OCI-LY7 (cell line): Measurements from ENCODE around the gene RAB31. TPM values are rescaled to one million over a fixed set of nuclear protein-coding genes. Genes with fewer than 3 reads are reported as not detected.

Experiments used
- BruUV-seq: library from RNA; stranded (reverse); fragments of 400-500 nt; replicated peaks from 2 replicates; lab custom pipeline; 2021; lab: Mats Ljungman, UMichigan
- CTCF ChIA-PET: fragments of 300-600 bp; sonication (Branson Sonifier 250); formaldehyde crosslinking; loops from one replicate; lab custom pipeline; 2022; ENCODE audit warnings: antibody characterized with exemption; ENCODE audit not compliant: unreplicated experiment; lab: Charles Lee
- POLR2A ChIA-PET: fragments of 300-600 bp; sonication (Branson Sonifier 250); formaldehyde crosslinking; loops from one replicate; lab custom pipeline; 2022; ENCODE audit warnings: antibody characterized with exemption; lab: Charles Lee
- DNase-seq: peaks from one replicate; pipeline ENCODE4 v3.0.0-alpha.2; 2015; ENCODE audit warnings: low spot score
- H2AFZ ChIP-seq: fragments of 200-600 bp; sonication (generic), shearing (Covaris generic); 2 replicates; pipeline ENCODE4 v1.6.1; 2014; ENCODE audit warnings: mild to moderate bottlenecking, antibody characterized with exemption, low read length, moderate library complexity
- H3K27ac ChIP-seq: fragments of 200-600 bp; sonication (generic); 2 replicates; pipeline ENCODE4 v1.5.1; 2014; ENCODE audit warnings: mixed run types, low read depth, mild to moderate bottlenecking, moderate library complexity, low read length, inconsistent platforms; ENCODE audit not compliant: poor library complexity, severe bottlenecking
- H3K36me3 ChIP-seq: fragments of 200-600 bp; sonication (generic); 2 replicates; pipeline ENCODE4 v1.6.1; 2014; ENCODE audit warnings: mild to moderate bottlenecking, antibody characterized with exemption, low read length, moderate library complexity, mixed read lengths; ENCODE audit not compliant: insufficient read depth
- H3K4me1 ChIP-seq: fragments of 200-600 bp; sonication (generic); 2 replicates; pipeline ENCODE4 v1.5.1; 2014; ENCODE audit warnings: mild to moderate bottlenecking, low read length; ENCODE audit not compliant: insufficient read depth, poor library complexity, severe bottlenecking
- H3K4me2 ChIP-seq: fragments of 200-600 bp; sonication (generic); 2 replicates; pipeline ENCODE4 v1.6.1; 2014; ENCODE audit warnings: mild to moderate bottlenecking, low read length
- H3K4me3 ChIP-seq: fragments of 200-600 bp; sonication (generic); 2 replicates; pipeline ENCODE4 v1.5.1; 2014; ENCODE audit warnings: mild to moderate bottlenecking, low read depth, low read length; ENCODE audit not compliant: poor library complexity, severe bottlenecking
- H3K79me2 ChIP-seq: fragments of 200-600 bp; sonication (generic); 2 replicates; pipeline ENCODE4 v1.6.1; 2016; ENCODE audit warnings: low read depth, mild to moderate bottlenecking, low read length, moderate library complexity, mixed read lengths; ENCODE audit not compliant: insufficient read depth
- H3K9me2 ChIP-seq: fragments of 200-600 bp; sonication (generic); 2 replicates; pipeline ENCODE4 v1.6.1; 2016; ENCODE audit warnings: mild to moderate bottlenecking, low read length, mixed read lengths; ENCODE audit not compliant: insufficient read depth
- H3K9me3 ChIP-seq: fragments of 200-600 bp; sonication (generic); 2 replicates; pipeline ENCODE4 v1.6.1; 2014; ENCODE audit warnings: mild to moderate bottlenecking, mixed run types, low read length, mixed read lengths
- H4K20me1 ChIP-seq: fragments of 200-600 bp; sonication (generic); 2 replicates; pipeline ENCODE4 v1.6.1; 2014; ENCODE audit warnings: mild to moderate bottlenecking, antibody characterized with exemption, low read length, moderate library complexity, mixed read lengths; ENCODE audit not compliant: insufficient read depth
- CTCF ChIP-seq: fragments of 200-600 bp; sonication (generic); conservative IDR thresholded peaks from 2 replicates; pipeline ENCODE4 v1.5.1; 2014; ENCODE audit warnings: mild to moderate bottlenecking, antibody characterized with exemption, low read length, moderate library complexity, mixed read lengths
- EZH2phosphoT487 ChIP-seq: fragments of 200-600 bp; sonication (generic); IDR thresholded peaks from 2 replicates; pipeline ENCODE4 v1.6.1; 2018; ENCODE audit warnings: low read depth, borderline replicate concordance, mild to moderate bottlenecking, mixed run types, antibody characterized with exemption, low read length, moderate library complexity, mixed read lengths
- intact Hi-C: fragments of 100-400 bp; cut with micrococcal nuclease; formaldehyde crosslinking; loops from one replicate; pipeline ENCODE4 v1.10.0; 2022; ENCODE audit not compliant: unreplicated experiment
- total RNA-seq, 2 experiments: library from RNA; depleted of rRNA in 1 of 2; stranded (reverse); fragments of >200 nt in 1 of 2; shearing (Covaris generic) in 1 of 2; gene quantifications; 2 replicates each; pipeline ENCODE4 v1.2.3, GENCODE V29; 2014 to 2022

RAB31 gene
- total RNA-seq, 2 experiments from 2014 or later = not detected

GRCh38 chr18:9684881-9685614 lies 23.1 kb upstream of the RAB31 start:
- CTCF ChIA-PET = no interaction called here
- intact Hi-C loops = no loop called here
- H3K4me2 ChIP-seq = no peak overlapping the region
- no peaks in the 10 kb centered on the region for H3K4me1 ChIP-seq
- no TSS peak for BruUV-seq
- H3K4me3 ChIP-seq = no peak overlapping the region
- TF ChIP-seq EZH2phosphoT487 (no peak), CTCF (no peak)
- no peaks in the 10 kb centered on the region for H3K36me3 ChIP-seq
- POLR2A ChIA-PET = interaction anchor here (0.7 kb wide), 1 partner anchor 162 kb away, joined by 3 read pairs; no protein-coding TSS in a partner anchor
- H3K9me3 ChIP-seq = no peaks in the 10 kb centered on the region
- H2AFZ ChIP-seq = no peak overlapping the region
- no peak overlapping the region for H3K27ac ChIP-seq
- H3K79me2 ChIP-seq = no peaks in the 10 kb centered on the region
- no peaks in the 10 kb centered on the region for H4K20me1 ChIP-seq
- DNase-seq = no peak
- no peaks in the 10 kb centered on the region for H3K9me2 ChIP-seq

GRCh38 chr18:9685615-9685890 lies 22.5 kb upstream of the RAB31 start:
- Histone ChIP-seq H3K27ac (no peak overlapping the region), H3K9me3 (no peaks in the 10 kb centered on the region), H3K9me2 (no peaks in the 10 kb centered on the region), H3K4me3 (no peak overlapping the region), H3K4me2 (no peak overlapping the region), H2AFZ (no peak overlapping the region), H3K36me3 (no peaks in the 10 kb centered on the region), H3K4me1 (no peaks in the 10 kb centered on the region), H3K79me2 (no peaks in the 10 kb centered on the region), H4K20me1 (no peaks in the 10 kb centered on the region)
- no peak for DNase-seq
- no peak for TF ChIP-seq EZH2phosphoT487
- no peak for TF ChIP-seq CTCF
- intact Hi-C loops = no loop called here
- CTCF ChIA-PET = no interaction called here
- POLR2A ChIA-PET = no interaction called here
- BruUV-seq = no TSS peak

- POLR2A ChIA-PET = interaction anchor here (0.6 to 0.7 kb wide), 2 partner anchors 10 to 27 kb away, joined by 3 to 4 read pairs; no protein-coding TSS in a partner anchor
- H3K36me3 ChIP-seq = no peaks in the 10 kb centered on the region
- no peaks in the 10 kb centered on the region for H3K4me1 ChIP-seq
- H3K4me2 ChIP-seq = no peak overlapping the region
- H3K9me2 ChIP-seq = no peaks in the 10 kb centered on the region
- no peaks in the 10 kb centered on the region for H4K20me1 ChIP-seq
- H3K4me3 ChIP-seq = no peak overlapping the region
- no peaks in the 10 kb centered on the region for H3K9me3 ChIP-seq
- no TSS peak for BruUV-seq
- H3K27ac ChIP-seq = no peak overlapping the region
- TF ChIP-seq EZH2phosphoT487 (no peak), CTCF (no peak)
- H2AFZ ChIP-seq = no peak overlapping the region
- CTCF ChIA-PET = no interaction called here
- intact Hi-C loops = no loop called here
- no peaks in the 10 kb centered on the region for H3K79me2 ChIP-seq
- DNase-seq = no peak
Observed at GRCh38 chr18:9688036-9688741, 19.9 kb upstream of the RAB31 start.
